IMR-90 (cell line): Measurements from ENCODE around the gene MACC1. TPM values are rescaled to one million over a fixed set of nuclear protein-coding genes. Genes with fewer than 3 reads are reported as not detected.

Experiments
- ATAC-seq: fragments of 200-7000 bp; cut with Tn5 transposase; 2 replicates; pipeline ENCODE4 v1.9.1; 2020; ENCODE audit warnings: low read depth, mild to moderate bottlenecking, moderate library complexity
- BruUV-seq: library from RNA; stranded (reverse); fragments of 400-500 nt; replicated peaks from 2 replicates; lab custom pipeline; 2021; lab: Mats Ljungman, UMichigan
- CTCF ChIA-PET: fragments of 300-600 bp; formaldehyde crosslinking; extraction: SDS; loops from one replicate; lab custom pipeline; 2021; ENCODE audit warnings: antibody characterized with exemption; lab: Yijun Ruan, JAX
- POLR2A ChIA-PET: fragments of 300-600 bp; sonication (Branson Sonifier 250); formaldehyde crosslinking; loops from one replicate; lab custom pipeline; 2022; ENCODE audit warnings: antibody characterized with exemption; ENCODE audit not compliant: unreplicated experiment; lab: Charles Lee
- DNase-seq: peaks from one replicate; pipeline ENCODE4 v3.0.0; 2013
- H2AFZ ChIP-seq: replicated peaks from 2 replicates; pipeline ENCODE3; 2013; ENCODE audit warnings: low read length, mild to moderate bottlenecking; ENCODE audit not compliant: poor library complexity
- H2AK5ac ChIP-seq: 2 replicates; pipeline ENCODE4 v1.6.1; 2013; ENCODE audit warnings: low read depth, low read length, inconsistent platforms
- H2AK9ac ChIP-seq: replicated peaks from 2 replicates; pipeline ENCODE3; 2013; ENCODE audit warnings: mild to moderate bottlenecking, low read depth, low read length, moderate library complexity; ENCODE audit not compliant: poor library complexity
- H2BK120ac ChIP-seq: 2 replicates; pipeline ENCODE4 v1.6.1; 2013; ENCODE audit warnings: low read depth, low read length, inconsistent platforms
- H2BK15ac ChIP-seq: 3 replicates; pipeline ENCODE4 v1.6.1; 2013; ENCODE audit warnings: low read depth, low read length, inconsistent platforms
- H2BK20ac ChIP-seq: 2 replicates; pipeline ENCODE4 v1.6.1; 2013; ENCODE audit warnings: low read depth, mild to moderate bottlenecking, inconsistent platforms, low read length, moderate library complexity
- H2BK5ac ChIP-seq: 2 replicates; pipeline ENCODE4 v1.6.1; 2013; ENCODE audit warnings: mild to moderate bottlenecking, low read depth, low read length, inconsistent platforms; ENCODE audit not compliant: poor library complexity, severe bottlenecking
- H3K14ac ChIP-seq: replicated peaks from 2 replicates; pipeline ENCODE4 v1.6.1; 2013; ENCODE audit warnings: low read depth, low read length, inconsistent platforms
- H3K18ac ChIP-seq: 2 replicates; pipeline ENCODE4 v1.6.1; 2013; ENCODE audit warnings: low read depth, low read length, control low read depth
- H3K23ac ChIP-seq: 2 replicates; pipeline ENCODE4 v1.6.1; 2013; ENCODE audit warnings: low read depth, low read length, inconsistent platforms
- H3K27ac ChIP-seq: 2 replicates; pipeline ENCODE4 v1.5.1; 2013; ENCODE audit warnings: mild to moderate bottlenecking, control low read depth, low read length; ENCODE audit not compliant: insufficient read depth
- H3K27me3 ChIP-seq: 2 replicates; pipeline ENCODE4 v1.6.1; 2013; ENCODE audit warnings: low read length; ENCODE audit not compliant: control insufficient read depth, insufficient read depth
- H3K36me3 ChIP-seq: 2 replicates; pipeline ENCODE4 v1.6.1; 2013; ENCODE audit warnings: low read length, mixed read lengths; ENCODE audit not compliant: control insufficient read depth, insufficient read depth
- H3K4ac ChIP-seq: 2 replicates; pipeline ENCODE4 v1.6.1; 2013; ENCODE audit warnings: low read depth, low read length, inconsistent platforms
- H3K4me1 ChIP-seq: 2 replicates; pipeline ENCODE4 v1.6.1; 2013; ENCODE audit warnings: low read length, mixed read lengths; ENCODE audit not compliant: control insufficient read depth, insufficient read depth
- H3K4me2 ChIP-seq: 2 replicates; pipeline ENCODE4 v1.6.1; 2013; ENCODE audit warnings: low read depth, mild to moderate bottlenecking, control low read depth, low read length, moderate library complexity
- H3K4me3 ChIP-seq: 2 replicates; pipeline ENCODE4 v1.5.1; 2013; ENCODE audit warnings: low read depth, mild to moderate bottlenecking, control low read depth, low read length, moderate library complexity; ENCODE audit not compliant: insufficient read depth
- H3K56ac ChIP-seq: 2 replicates; pipeline ENCODE4 v1.6.1; 2013; ENCODE audit warnings: low read length, inconsistent platforms; ENCODE audit not compliant: insufficient read depth; ENCODE audit errors: extremely low read depth
- H3K79me1 ChIP-seq, 2 experiments: 2 replicates each; pipeline ENCODE4 v1.6.1; 2013; ENCODE audit warnings: low read length in 2 of 2, inconsistent platforms in 1 of 2, low read depth in 1 of 2
- H3K9ac ChIP-seq: 2 replicates; pipeline ENCODE4 v1.6.1; 2013; ENCODE audit warnings: low read depth, low read length, control low read depth
- H3K9me1 ChIP-seq: 2 replicates; pipeline ENCODE4 v1.6.1; 2013; ENCODE audit warnings: low read length, inconsistent platforms; ENCODE audit not compliant: insufficient read depth
- H3K9me3 ChIP-seq: 2 replicates; pipeline ENCODE4 v1.6.1; 2013; ENCODE audit warnings: low read length; ENCODE audit not compliant: control insufficient read depth, insufficient read depth
- H4K20me1 ChIP-seq: 2 replicates; pipeline ENCODE4 v1.6.1; 2013; ENCODE audit warnings: low read length, inconsistent platforms; ENCODE audit not compliant: insufficient read depth
- H4K5ac ChIP-seq: 2 replicates; pipeline ENCODE4 v1.6.1; 2013; ENCODE audit warnings: mild to moderate bottlenecking, low read depth, low read length, control low read depth
- H4K8ac ChIP-seq, 2 experiments: 2 replicates each; pipeline ENCODE4 v1.6.1; 2013; ENCODE audit warnings: low read depth in 2 of 2, low read length in 2 of 2, control low read depth in 1 of 2, inconsistent platforms in 1 of 2
- H4K91ac ChIP-seq: 2 replicates; pipeline ENCODE4 v1.6.1; 2013; ENCODE audit warnings: low read depth, low read length, inconsistent platforms; ENCODE audit not compliant: insufficient read depth
- BHLHE40 ChIP-seq: fragments of 150-350 bp; IDR thresholded peaks from 2 replicates; pipeline ENCODE4 v1.6.1; 2016; ENCODE audit warnings: mild to moderate bottlenecking, low read depth, low read length
- CEBPB ChIP-seq: IDR thresholded peaks from 2 replicates; pipeline ENCODE4 v1.6.1; 2012; ENCODE audit warnings: low read depth, low read length, improper control_type of control experiment
- CHD1 ChIP-seq: IDR thresholded peaks from 2 replicates; pipeline ENCODE4 v1.6.1; 2012; ENCODE audit warnings: low read depth, low read length, improper control_type of control experiment
- CTCF ChIP-seq: conservative IDR thresholded peaks from 2 replicates; pipeline ENCODE4 v1.5.1; 2012; ENCODE audit warnings: mild to moderate bottlenecking, low read depth, low read length, improper control_type of control experiment
- FOS ChIP-seq: fragments of 150-350 bp; IDR thresholded peaks from 2 replicates; pipeline ENCODE4 v1.6.1; 2016; ENCODE audit warnings: low read depth, low read length
- MAFK ChIP-seq: IDR thresholded peaks from 2 replicates; pipeline ENCODE4 v1.6.1; 2012; ENCODE audit warnings: low read depth, low read length, improper control_type of control experiment
- MAZ ChIP-seq: IDR thresholded peaks from 2 replicates; pipeline ENCODE4 v1.6.1; 2012; ENCODE audit warnings: low read depth, mild to moderate bottlenecking, low read length, improper control_type of control experiment, moderate library complexity, borderline replicate concordance
- MXI1 ChIP-seq: IDR thresholded peaks from 2 replicates; pipeline ENCODE4 v1.6.1; 2012; ENCODE audit warnings: low read depth, mild to moderate bottlenecking, low read length, moderate library complexity, borderline replicate concordance
- NFE2L2 ChIP-seq: fragments of 150-350 bp; IDR thresholded peaks from 2 replicates; pipeline ENCODE4 v1.6.1; 2016; ENCODE audit warnings: low read depth, mild to moderate bottlenecking, low read length
- POLR2A ChIP-seq: IDR thresholded peaks from 2 replicates; pipeline ENCODE4 v1.6.1; 2012; ENCODE audit warnings: mild to moderate bottlenecking, low read depth, low read length
- RAD21 ChIP-seq: IDR thresholded peaks from 2 replicates; pipeline ENCODE4 v1.6.1; 2012; ENCODE audit warnings: low read length, improper control_type of control experiment
- RCOR1 ChIP-seq: IDR thresholded peaks from 2 replicates; pipeline ENCODE4 v1.6.1; 2012; ENCODE audit warnings: mild to moderate bottlenecking, low read length, improper control_type of control experiment; ENCODE audit not compliant: insufficient replicate concordance
- RFX5 ChIP-seq: IDR thresholded peaks from 2 replicates; pipeline ENCODE4 v1.8.0; 2012; ENCODE audit warnings: low read depth, mild to moderate bottlenecking, low read length, moderate library complexity
- SMC3 ChIP-seq: fragments of 150-350 bp; IDR thresholded peaks from 2 replicates; pipeline ENCODE4 v1.6.1; 2016; ENCODE audit warnings: low read depth, mild to moderate bottlenecking, antibody characterized with exemption, low read length, moderate library complexity
- USF2 ChIP-seq: fragments of 150-350 bp; IDR thresholded peaks from 2 replicates; pipeline ENCODE4 v1.6.1; 2017; ENCODE audit warnings: mild to moderate bottlenecking, antibody characterized with exemption, low read length, low read depth
- dilution Hi-C: fragments of 300-500 bp; cut with HindIII; formaldehyde crosslinking; loops from one replicate; pipeline ENCODE4 v1.14.3; 2018; ENCODE audit warnings: low sequenced_read_pairs; ENCODE audit not compliant: unreplicated experiment
- in situ Hi-C: fragments of 300-500 bp; cut with MboI; formaldehyde crosslinking; loops from 3 replicates; pipeline ENCODE4 v1.14.3; 2019; ENCODE audit warnings: low sequenced_read_pairs, inconsistent platforms, mixed read lengths
- intact Hi-C: fragments of 100-400 bp; cut with micrococcal nuclease; formaldehyde crosslinking; loops from 2 replicates; pipeline ENCODE4 v1.10.0; 2022
- polyA plus RNA-seq, 3 experiments: library from polyadenylated mRNA; depleted of rRNA; stranded (reverse); fragments of >200 nt; gene quantifications; 2 replicates each; pipeline ENCODE4 v1.2.3, GENCODE V29; 2012; ENCODE audit warnings: low replicate concordance in 1 of 3
- total RNA-seq: library from RNA; depleted of rRNA; stranded (reverse); fragments of >200 nt; gene quantifications from 2 replicates; pipeline ENCODE4 v1.2.3, GENCODE V29; 2012
- TF ChIP-seq, protein P1 (sequence below): fragments of 150-350 bp; IDR thresholded peaks from 2 replicates; pipeline ENCODE4 v1.6.1; 2016; ENCODE audit warnings: low read depth, mild to moderate bottlenecking, low read length, moderate library complexity, borderline replicate concordance

MACC1 gene
- total and polyA plus RNA-seq, 2 of the 4 experiments (the other 2 are of a cell fraction) = under 0.01 TPM; not detected in 1

DNA sequence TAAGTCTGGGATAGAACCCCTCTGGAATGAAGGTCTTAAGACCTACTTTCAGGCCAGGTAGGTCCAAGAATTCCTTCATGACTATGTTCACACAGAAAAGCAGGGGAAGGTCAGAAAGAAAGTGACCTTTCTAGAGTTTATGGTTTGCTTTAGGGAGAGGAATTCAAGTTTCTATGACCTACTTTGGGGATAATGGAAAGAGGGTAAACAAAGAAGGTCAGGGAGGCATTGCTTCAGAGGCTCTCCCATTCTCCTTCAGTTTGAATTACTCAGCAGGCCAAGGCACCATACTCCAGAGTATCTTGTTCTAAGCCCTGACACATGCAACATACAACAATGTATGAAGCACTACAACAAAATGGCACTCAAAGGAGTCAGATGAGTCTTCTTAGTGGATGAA, 11.5 kb upstream of the MACC1 start:
- Histone ChIP-seq H2BK120ac (peak overlapping the region; percentile 29; the same call in 1 of the 2 replicates), H2AFZ (no peak overlapping the region), H3K4me2 (no peak overlapping the region), H2BK15ac (peak overlapping the region; percentile 44; the same call in 1 of the 3 replicates), H3K14ac (no peak overlapping the region), H3K23ac (no peak overlapping the region), H3K79me1 (no peaks in the 10 kb centered on the region), H2BK5ac (no peak overlapping the region), H3K4me1 (peaks cover 2% of the 10 kb centered on the region; the same call in 1 of the 2 replicates), H4K8ac (peak overlapping the region in 1 of 2 experiments; percentile 46; a peak in 1 of 4 replicates), H3K9me1 (no peaks in the 10 kb centered on the region), H3K9me3 (no peaks in the 10 kb centered on the region), H3K36me3 (no peaks in the 10 kb centered on the region), H4K5ac (peak overlapping the region; percentile 62; the same call in 1 of the 2 replicates), H4K91ac (no peak overlapping the region), H3K4me3 (no peak overlapping the region), H3K4ac (peak overlapping the region; percentile 17; the same call in 1 of the 2 replicates), H4K20me1 (no peaks in the 10 kb centered on the region), H3K9ac (no peak overlapping the region), H3K27me3 (no peaks in the 10 kb centered on the region), H2BK20ac (no peak overlapping the region), H2AK9ac (no peak overlapping the region), H3K27ac (no peak overlapping the region), H2AK5ac (no peak overlapping the region; the same call in 1 of the 2 replicates), H3K56ac (no peak overlapping the region), H3K18ac (peak overlapping the region; percentile 79)
- dilution Hi-C loops (no loop called here), intact Hi-C loops (no loop called here), in situ Hi-C loops (no loop called here)
- ChIA-PET CTCF (no interaction called here), POLR2A (no interaction called here)
- DNase-seq (no peak), ATAC-seq (no peak)
- BruUV-seq = no TSS peak
- no peak for TF ChIP-seq CHD1
- TF ChIP-seq FOS = no peak
- TF ChIP-seq USF2 = no peak
- no peak for TF ChIP-seq RFX5
- TF ChIP-seq MXI1 = no peak
- no peak for TF ChIP-seq MAZ
- TF ChIP-seq, protein P1, sequence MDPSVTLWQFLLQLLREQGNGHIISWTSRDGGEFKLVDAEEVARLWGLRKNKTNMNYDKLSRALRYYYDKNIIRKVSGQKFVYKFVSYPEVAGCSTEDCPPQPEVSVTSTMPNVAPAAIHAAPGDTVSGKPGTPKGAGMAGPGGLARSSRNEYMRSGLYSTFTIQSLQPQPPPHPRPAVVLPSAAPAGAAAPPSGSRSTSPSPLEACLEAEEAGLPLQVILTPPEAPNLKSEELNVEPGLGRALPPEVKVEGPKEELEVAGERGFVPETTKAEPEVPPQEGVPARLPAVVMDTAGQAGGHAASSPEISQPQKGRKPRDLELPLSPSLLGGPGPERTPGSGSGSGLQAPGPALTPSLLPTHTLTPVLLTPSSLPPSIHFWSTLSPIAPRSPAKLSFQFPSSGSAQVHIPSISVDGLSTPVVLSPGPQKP = no peak
- TF ChIP-seq BHLHE40 = no peak
- TF ChIP-seq NFE2L2 = no peak
- no peak for TF ChIP-seq CTCF
- TF ChIP-seq CEBPB = no peak
- TF ChIP-seq SMC3 = no peak
- no peak for TF ChIP-seq POLR2A
- no peak for TF ChIP-seq RCOR1
- TF ChIP-seq RAD21 = no peak
- TF ChIP-seq MAFK = no peak
